NCI-H748 (cell line): ENCODE results near the gene TTC39A.
"Not testable (repeated sequence)": the region's sequence is repeated elsewhere in the genome, so short reads cannot be mapped to it uniquely, and the experiment has no call there.

Source experiments
- DNase-seq: peaks from one replicate; lab custom pipeline; 2025; ENCODE audit not compliant: unreplicated experiment; lab: John Stamatoyannopoulos, UW

Gene TTC39A

GRCh38 chr1:51340380-51340779 is 10.0 kb upstream of the TTC39A start:
- no peak for DNase-seq

- DNase-seq: no peak
These were observed 6.3 kb upstream of the TTC39A start for GRCh38 chr1:51336711-51337110.

- peak; percentile 35 for DNase-seq
These were observed 5.6 kb upstream of the TTC39A start for GRCh38 chr1:51336004-51336403.

GRCh38 chr1:51331206-51332100 is 1.1 kb upstream of the TTC39A start:
- DNase-seq: peak; percentile 39

- DNase-seq: peak; percentile 75
These were observed 678 bp downstream of the TTC39A start for GRCh38 chr1:51329443-51330325.

- no peak for DNase-seq
These were observed 1.4 kb downstream of the TTC39A start for GRCh38 chr1:51328926-51329325.

GRCh38 chr1:51328279-51328678 is 2.1 kb downstream of the TTC39A start:
- no peak for DNase-seq

GRCh38 chr1:51327386-51327785 is 3.0 kb downstream of the TTC39A start:
- no peak for DNase-seq

GRCh38 chr1:51326839-51327238 is 3.5 kb downstream of the TTC39A start:
- DNase-seq: no peak

GRCh38 chr1:51325878-51326755 is 4.2 kb downstream of the TTC39A start:
- DNase-seq: no peak

- DNase-seq: no peak
These were observed 5.0 kb downstream of the TTC39A start for GRCh38 chr1:51325391-51325790.

GRCh38 chr1:51325011-51325385 is 5.4 kb downstream of the TTC39A start:
- DNase-seq: not testable (repeated sequence)

GRCh38 chr1:51324251-51325010 is 5.9 kb downstream of the TTC39A start:
- DNase-seq: no peak

- no peak for DNase-seq
These were observed 6.6 kb downstream of the TTC39A start for GRCh38 chr1:51323778-51324177.

GRCh38 chr1:51322417-51323101 is 7.8 kb downstream of the TTC39A start:
- no peak for DNase-seq

GRCh38 chr1:51321924-51322280 is 8.5 kb downstream of the TTC39A start:
- DNase-seq: no peak

GRCh38 chr1:51320967-51321923 is 9.1 kb downstream of the TTC39A start:
- no peak for DNase-seq

GRCh38 chr1:51317798-51318197 is 12.6 kb downstream of the TTC39A start:
- DNase-seq: no peak

GRCh38 chr1:51316846-51317120 is 13.6 kb downstream of the TTC39A start:
- no peak for DNase-seq
